H9 (cell line): ENCODE measurements around the gene TRIM24. TPM values are rescaled to one million over a fixed set of nuclear protein-coding genes. Genes with fewer than 3 reads are reported as not detected.
A peak's percentile ranks its signal among the peaks of the same experiment; 100 is the strongest.

Experiments used
- DNase-seq: peaks from one replicate; pipeline ENCODE4 v3.0.0-alpha.2; 2017
- H2AFZ ChIP-seq: one replicate; pipeline ENCODE4 v1.6.1; 2013; ENCODE audit warnings: mild to moderate bottlenecking, low read length, control low read depth, moderate library complexity
- H2AK5ac ChIP-seq: 2 replicates; pipeline ENCODE4 v1.6.1; 2013; ENCODE audit warnings: low read length, control low read depth, mixed read lengths; ENCODE audit not compliant: insufficient read length
- H2BK120ac ChIP-seq: one replicate; pipeline ENCODE4 v1.6.1; 2013; ENCODE audit warnings: low read depth, mild to moderate bottlenecking, low read length, control low read depth, inconsistent platforms; ENCODE audit not compliant: poor library complexity, severe bottlenecking
- H2BK12ac ChIP-seq: 2 replicates; pipeline ENCODE4 v1.6.1; 2013; ENCODE audit warnings: low read length, control low read depth, mixed read lengths, low read depth; ENCODE audit not compliant: insufficient read length
- H2BK15ac ChIP-seq: 2 replicates; pipeline ENCODE4 v1.6.1; 2013; ENCODE audit warnings: low read depth, low read length, control low read depth
- H2BK20ac ChIP-seq: one replicate; pipeline ENCODE4 v1.6.1; 2013; ENCODE audit warnings: low read depth, mild to moderate bottlenecking, low read length, control low read depth, inconsistent platforms; ENCODE audit not compliant: poor library complexity, severe bottlenecking
- H2BK5ac ChIP-seq: 2 replicates; pipeline ENCODE4 v1.6.1; 2013; ENCODE audit warnings: low read length, control low read depth, mixed read lengths; ENCODE audit not compliant: insufficient read length
- H3K14ac ChIP-seq: 2 replicates; pipeline ENCODE4 v1.6.1; 2013; ENCODE audit warnings: low read length, control low read depth; ENCODE audit not compliant: insufficient read depth
- H3K18ac ChIP-seq: 2 replicates; pipeline ENCODE4 v1.6.1; 2013; ENCODE audit warnings: low read depth, mild to moderate bottlenecking, mixed read lengths, low read length, control low read depth; ENCODE audit not compliant: insufficient read length
- H3K23ac ChIP-seq: 2 replicates; pipeline ENCODE4 v1.6.1; 2013; ENCODE audit warnings: low read length, control low read depth, mixed read lengths, low read depth; ENCODE audit not compliant: insufficient read length
- H3K23me2 ChIP-seq: 2 replicates; pipeline ENCODE4 v1.6.1; 2013; ENCODE audit warnings: low read depth, mild to moderate bottlenecking, mixed read lengths, low read length, control low read depth; ENCODE audit not compliant: insufficient read length, poor library complexity, severe bottlenecking
- H3K27ac ChIP-seq: 2 replicates; pipeline ENCODE4 v1.5.1; 2013; ENCODE audit warnings: low read length, control low read depth, mixed read lengths, low read depth; ENCODE audit not compliant: insufficient read length
- H3K27me3 ChIP-seq: 2 replicates; pipeline ENCODE4 v1.6.1; 2013; ENCODE audit warnings: low read length, control low read depth, inconsistent platforms; ENCODE audit not compliant: insufficient read depth
- H3K4ac ChIP-seq: 2 replicates; pipeline ENCODE4 v1.6.1; 2013; ENCODE audit warnings: low read depth, mild to moderate bottlenecking, control low read depth, inconsistent platforms, low read length, moderate library complexity
- H3K4me1 ChIP-seq: 2 replicates; pipeline ENCODE4 v1.6.1; 2013; ENCODE audit warnings: low read length, control low read depth, inconsistent platforms; ENCODE audit not compliant: insufficient read depth
- H3K4me2 ChIP-seq: 2 replicates; pipeline ENCODE4 v1.6.1; 2013; ENCODE audit warnings: low read length, control low read depth, mixed read lengths; ENCODE audit not compliant: insufficient read length, insufficient read depth
- H3K56ac ChIP-seq: 2 replicates; pipeline ENCODE4 v1.6.1; 2013; ENCODE audit warnings: low read depth, mild to moderate bottlenecking, mixed read lengths, low read length, control low read depth; ENCODE audit not compliant: insufficient read length
- H3K79me1 ChIP-seq: 2 replicates; pipeline ENCODE4 v1.6.1; 2013; ENCODE audit warnings: low read depth, mild to moderate bottlenecking, moderate library complexity, low read length, control low read depth, inconsistent platforms; ENCODE audit not compliant: insufficient read depth, poor library complexity, severe bottlenecking
- H3K79me2 ChIP-seq: 2 replicates; pipeline ENCODE4 v1.6.1; 2013; ENCODE audit warnings: low read length, control low read depth, inconsistent platforms; ENCODE audit not compliant: insufficient read depth
- H3K9ac ChIP-seq: 2 replicates; pipeline ENCODE4 v1.6.1; 2013; ENCODE audit warnings: low read length, control low read depth, mixed read lengths; ENCODE audit not compliant: insufficient read length; ENCODE audit errors: extremely low read depth
- H3K9me3 ChIP-seq: one replicate; pipeline ENCODE4 v1.6.1; 2013; ENCODE audit warnings: low read depth, low read length, inconsistent platforms; ENCODE audit not compliant: control insufficient read depth
- H3T11ph ChIP-seq: one replicate; pipeline ENCODE4 v1.6.1; 2013; ENCODE audit warnings: mild to moderate bottlenecking, low read length, control low read depth, inconsistent platforms
- H4K20me1 ChIP-seq: one replicate; pipeline ENCODE4 v1.6.1; 2013; ENCODE audit not compliant: control insufficient read depth, insufficient read length, insufficient read depth
- H4K5ac ChIP-seq: 2 replicates; pipeline ENCODE4 v1.6.1; 2013; ENCODE audit warnings: low read depth, mild to moderate bottlenecking, mixed read lengths, low read length, control low read depth; ENCODE audit not compliant: insufficient read length
- H4K8ac ChIP-seq: replicated peaks from 2 replicates; pipeline ENCODE4 v1.6.1; 2013; ENCODE audit warnings: low read length, control low read depth, mixed read lengths, low read depth; ENCODE audit not compliant: insufficient read length
- H4K91ac ChIP-seq: 2 replicates; pipeline ENCODE4 v1.6.1; 2013; ENCODE audit warnings: low read depth, mild to moderate bottlenecking, moderate library complexity, mixed read lengths, low read length, control low read depth; ENCODE audit not compliant: insufficient read length
- H3K27ac Mint-ChIP-seq, 3 experiments: 2 replicates in 2 of 3; 3 replicates in 1 of 3; pipeline ENCODE4 v1.8.0; 2020 to 2021; ENCODE audit warnings: mixed read lengths in 3 of 3, mild to moderate bottlenecking in 1 of 3, moderate library complexity in 1 of 3
- H3K27me3 Mint-ChIP-seq: 2 replicates; pipeline ENCODE4 v1.8.0; 2021; ENCODE audit warnings: low read depth, mild to moderate bottlenecking, moderate library complexity, mixed read lengths
- H3K36me3 Mint-ChIP-seq, 3 experiments: 2 replicates in 2 of 3; 3 replicates in 1 of 3; pipeline ENCODE4 v1.8.0; 2020 to 2021; ENCODE audit warnings: low read depth in 3 of 3, mixed read lengths in 3 of 3; ENCODE audit not compliant: insufficient read depth in 1 of 3
- H3K4me1 Mint-ChIP-seq, 2 experiments: 2 replicates each; pipeline ENCODE4 v1.8.0; 2020; ENCODE audit warnings: mixed read lengths in 2 of 2
- H3K4me3 Mint-ChIP-seq, 2 experiments: 2 replicates in 1 of 2; 3 replicates in 1 of 2; pipeline ENCODE4 v1.8.0; 2020 to 2021; ENCODE audit warnings: mild to moderate bottlenecking in 2 of 2, mixed read lengths in 2 of 2, moderate library complexity in 1 of 2
- H3K9me3 Mint-ChIP-seq, 2 experiments: 2 replicates in 1 of 2; 3 replicates in 1 of 2; pipeline ENCODE4 v1.8.0; 2020; ENCODE audit warnings: mild to moderate bottlenecking in 2 of 2, mixed read lengths in 2 of 2, moderate library complexity in 1 of 2
- CTCF ChIP-seq: fragments of 200-600 bp; sonication (generic); conservative IDR thresholded peaks from 3 replicates; pipeline ENCODE4 v1.8.0; 2021; ENCODE audit warnings: antibody characterized with exemption, mild to moderate bottlenecking
- WGBS: extraction: QIAGEN DNeasy Blood & Tissue Kit; methylation state at CpG from one replicate; pipeline ENCODE4 v1.1.7; 2013; ENCODE audit warnings: missing lambda C conversion rate, low lambda C conversion rate, mixed read lengths; ENCODE audit not compliant: insufficient read length; ENCODE audit errors: extremely low coverage; 5-methylcytosine and 5-hydroxymethylcytosine counted together
- total RNA-seq: library from RNA; stranded (reverse); gene quantifications from 2 replicates; pipeline ENCODE4 v1.2.1, GENCODE V29; 2021

TRIM24 gene
- total RNA-seq, 1 experiment from 2014 or later = 260 TPM

GRCh38 chr7:138436388-138436787 lies 23.7 kb upstream of the TRIM24 start:
- peaks cover 9% of the 10 kb centered on the region; the same call in 1 of the 2 replicates for H3K4me1 ChIP-seq
- H2AFZ ChIP-seq = no peak overlapping the region
- H2BK5ac ChIP-seq = no peak overlapping the region
- DNase-seq = no peak
- no peaks in the 10 kb centered on the region for H3K27me3 ChIP-seq
- no peaks in the 10 kb centered on the region for H3K79me2 ChIP-seq
- H4K91ac ChIP-seq = no peak overlapping the region
- Mint-ChIP-seq H3K36me3 (peaks cover 15 to 27% (median 18%) of the 10 kb centered on the region in 3 experiments), H3K27me3 (peaks cover 5% of the 10 kb centered on the region), H3K27ac (0 out of 7 replicates have a peak overlapping the region, but pooled peaks of 1 of the 3 experiments have one; percentile 6), H3K4me3 (no peak overlapping the region), H3K9me3 (peaks cover 17 to 27% of the 10 kb centered on the region in 2 experiments), H3K4me1 (peaks cover 29 to 32% of the 10 kb centered on the region in 2 experiments)
- no peak overlapping the region for H2BK20ac ChIP-seq
- no peak overlapping the region for H4K5ac ChIP-seq
- WGBS = no CpG with 5 or more reads among the region's 2 CpGs
- H3K14ac ChIP-seq = no peak overlapping the region
- H3K9me3 ChIP-seq = peaks cover 10% of the 10 kb centered on the region
- H2AK5ac ChIP-seq = no peak overlapping the region
- no peak overlapping the region for H3K56ac ChIP-seq
- no peak overlapping the region for H2BK12ac ChIP-seq
- no peak overlapping the region for H3K18ac ChIP-seq
- H3K27ac ChIP-seq = no peak overlapping the region
- H3K9ac ChIP-seq = no peak overlapping the region
- no peak overlapping the region for H3T11ph ChIP-seq
- no peaks in the 10 kb centered on the region for H3K79me1 ChIP-seq
- no peak overlapping the region for H3K4me2 ChIP-seq
- no peak overlapping the region for H3K23ac ChIP-seq
- H2BK120ac ChIP-seq = no peak overlapping the region
- TF ChIP-seq CTCF = no peak
- no peaks in the 10 kb centered on the region for H4K20me1 ChIP-seq
- H4K8ac ChIP-seq = no peak overlapping the region
- H3K23me2 ChIP-seq = no peaks in the 10 kb centered on the region
- no peak overlapping the region for H2BK15ac ChIP-seq
- H3K4ac ChIP-seq = no peak overlapping the region
